Thyroid gland (tissue), 4 donors: ENCODE results near the gene FNDC11.

Experiments
- POLR2A ChIP-seq, 2 donors: fragments of 450-650 bp; IDR thresholded peaks; one replicate each; pipeline ENCODE4 v1.6.1; 2017; ENCODE audit warnings: antibody characterized with exemption in 2 of 2, mild to moderate bottlenecking in 2 of 2, moderate library complexity in 1 of 2
- TF ChIP-seq, protein P1 (sequence below), 6 experiments: fragments of 200-600 bp in 3 of 6; fragments of 450-650 bp in 3 of 6; sonication (generic) in 3 of 6; IDR thresholded peaks; one replicate each; pipeline ENCODE4 v1.5.1; 2016 to 2019; ENCODE audit warnings: antibody characterized with exemption in 6 of 6, mild to moderate bottlenecking in 2 of 6, inconsistent platforms in 1 of 6, moderate library complexity in 1 of 6

DNA sequence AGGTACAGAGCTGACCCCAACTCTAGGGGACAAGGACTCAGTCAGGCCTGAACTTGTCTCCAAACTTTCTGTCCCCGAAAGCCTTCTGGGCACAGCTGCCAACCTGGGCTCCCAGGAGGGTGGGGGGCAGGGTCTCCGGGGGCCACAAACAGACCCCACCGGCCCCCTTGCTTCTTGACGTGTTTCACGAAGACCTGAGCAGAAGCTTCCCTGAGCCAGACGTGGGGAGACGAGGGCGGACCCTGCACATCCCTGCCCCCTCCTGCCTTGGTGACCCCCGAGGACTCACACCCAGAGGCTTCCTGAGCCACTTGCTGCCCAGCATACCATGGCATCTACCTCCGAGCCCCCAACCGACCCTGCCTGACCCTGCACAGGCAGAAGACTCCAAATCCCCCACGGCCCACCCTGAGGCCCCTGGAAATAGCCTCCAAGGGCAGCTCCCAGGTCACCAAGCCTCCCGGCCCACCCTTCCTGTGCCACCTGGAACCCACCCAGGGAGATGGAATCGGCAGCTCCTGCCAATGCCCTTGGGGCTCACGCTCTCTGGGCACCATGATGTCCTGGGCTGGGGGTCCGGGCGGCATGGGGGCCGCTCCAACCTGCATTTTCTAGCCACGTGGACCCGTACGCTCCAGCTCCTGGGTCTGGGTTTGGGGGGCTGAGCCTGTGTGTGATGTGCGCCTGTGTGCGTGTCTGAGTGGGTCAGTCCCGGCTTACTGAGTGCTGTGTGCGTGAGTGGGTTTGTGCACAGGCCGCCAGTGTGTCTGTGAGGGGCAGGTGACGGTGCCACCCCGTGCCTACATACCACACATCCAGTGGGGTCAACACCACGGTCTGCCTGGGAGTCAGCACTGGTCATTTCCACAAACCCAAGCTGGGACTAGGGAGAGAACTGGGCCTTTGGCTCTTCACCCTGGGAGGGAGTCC, 14.3 kb upstream of the FNDC11 start:
- TF ChIP-seq, protein P1, sequence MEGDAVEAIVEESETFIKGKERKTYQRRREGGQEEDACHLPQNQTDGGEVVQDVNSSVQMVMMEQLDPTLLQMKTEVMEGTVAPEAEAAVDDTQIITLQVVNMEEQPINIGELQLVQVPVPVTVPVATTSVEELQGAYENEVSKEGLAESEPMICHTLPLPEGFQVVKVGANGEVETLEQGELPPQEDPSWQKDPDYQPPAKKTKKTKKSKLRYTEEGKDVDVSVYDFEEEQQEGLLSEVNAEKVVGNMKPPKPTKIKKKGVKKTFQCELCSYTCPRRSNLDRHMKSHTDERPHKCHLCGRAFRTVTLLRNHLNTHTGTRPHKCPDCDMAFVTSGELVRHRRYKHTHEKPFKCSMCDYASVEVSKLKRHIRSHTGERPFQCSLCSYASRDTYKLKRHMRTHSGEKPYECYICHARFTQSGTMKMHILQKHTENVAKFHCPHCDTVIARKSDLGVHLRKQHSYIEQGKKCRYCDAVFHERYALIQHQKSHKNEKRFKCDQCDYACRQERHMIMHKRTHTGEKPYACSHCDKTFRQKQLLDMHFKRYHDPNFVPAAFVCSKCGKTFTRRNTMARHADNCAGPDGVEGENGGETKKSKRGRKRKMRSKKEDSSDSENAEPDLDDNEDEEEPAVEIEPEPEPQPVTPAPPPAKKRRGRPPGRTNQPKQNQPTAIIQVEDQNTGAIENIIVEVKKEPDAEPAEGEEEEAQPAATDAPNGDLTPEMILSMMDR (IDR thresholded peaks at IDR 0.05) = no peak
- no peak for TF ChIP-seq POLR2A (IDR thresholded peaks at IDR 0.05)
